ENCODE data around the gene PHLDB2. TPM values are rescaled to one million over a fixed set of nuclear protein-coding genes. Genes with fewer than 3 reads are reported as not detected.

The PHLDB2 gene
- total RNA-seq, 1 donor from 2014 or later: 66.9 TPM

DNA sequence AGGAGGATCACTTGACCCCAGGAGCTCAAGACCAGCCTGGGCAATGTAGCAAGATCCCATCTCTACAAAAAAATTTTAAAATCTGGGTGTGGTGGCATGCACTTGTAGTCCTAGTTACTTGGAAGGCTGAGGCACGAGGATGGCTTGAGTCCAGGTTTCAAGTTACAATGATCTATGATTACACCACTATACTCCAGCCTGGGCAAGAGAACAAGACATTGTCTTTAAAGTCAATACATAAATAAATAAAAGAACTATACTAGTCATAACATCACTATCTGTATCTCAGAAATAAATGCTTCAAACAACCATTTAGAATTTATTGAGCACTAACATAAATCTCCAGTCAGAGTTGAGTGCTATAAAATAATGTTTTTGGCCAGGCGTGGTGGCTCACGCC lies 8.5 kb upstream of the PHLDB2 start:
- DNase-seq (ENCODE audit: low read depth, low spot score): peak; percentile 52

DNA sequence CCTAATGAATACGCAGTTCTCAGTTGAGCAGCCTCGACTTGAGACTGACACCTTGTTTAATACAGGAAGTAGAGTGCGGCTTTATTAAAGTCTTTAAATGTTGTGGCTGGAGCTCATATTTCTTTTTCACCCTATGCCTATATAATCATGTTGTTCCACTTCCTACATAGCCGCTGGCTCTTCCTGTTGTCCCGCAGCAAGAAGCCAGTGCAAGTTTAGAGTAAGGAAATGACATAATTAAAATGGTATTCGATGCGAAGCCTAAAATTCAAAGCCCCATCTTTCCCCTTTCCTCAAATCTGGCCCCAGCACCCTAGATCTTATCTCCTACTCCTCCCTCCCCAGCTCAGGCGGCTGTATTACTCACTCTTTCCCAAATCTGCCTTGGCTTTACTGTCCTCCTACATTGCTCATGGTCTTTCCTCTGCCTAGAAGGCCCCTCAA lies 7.5 kb upstream of the PHLDB2 start:
- DNase-seq (ENCODE audit: low read depth, low spot score): peak; percentile 69

DNA sequence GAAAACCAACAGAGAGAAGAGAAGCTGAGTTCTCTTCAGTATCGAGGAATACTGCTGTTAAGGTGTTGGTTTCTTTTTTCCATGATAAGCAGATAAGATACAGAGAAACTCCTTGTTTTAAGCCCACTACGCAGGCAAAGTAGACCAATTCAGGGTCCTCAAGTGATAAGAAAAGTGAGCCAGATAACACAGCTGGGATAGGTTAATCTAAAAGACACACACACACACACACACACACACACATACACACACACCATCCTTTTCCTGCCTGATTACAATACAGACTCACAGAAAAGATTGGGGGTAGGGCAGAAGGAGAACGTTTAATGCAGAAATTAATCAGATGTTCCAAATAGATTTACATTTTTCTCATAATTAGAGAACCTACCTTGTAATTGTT lies 6.5 kb upstream of the PHLDB2 start:
- peak; percentile 72 for DNase-seq (ENCODE audit: low read depth, low spot score)

DNA sequence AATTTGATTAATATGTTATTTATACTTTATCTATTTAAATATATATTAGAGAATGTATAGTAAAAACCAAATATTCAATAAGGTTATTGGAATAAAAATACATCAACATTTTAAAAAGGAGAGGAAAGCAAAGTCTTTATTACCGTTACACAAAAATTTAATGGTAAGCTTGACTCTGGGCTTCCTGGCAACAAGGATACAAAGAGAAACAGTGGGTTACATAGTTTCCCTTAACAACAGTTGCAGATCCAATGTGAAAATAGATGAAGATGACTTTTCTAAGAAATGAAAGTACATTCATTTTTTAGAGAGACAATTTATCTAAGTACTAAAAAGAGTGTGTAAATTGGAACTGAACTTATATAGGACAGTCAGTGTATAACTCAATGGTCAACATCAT lies 6.0 kb upstream of the PHLDB2 start:
- DNase-seq (ENCODE audit: low read depth, low spot score): no peak

DNA sequence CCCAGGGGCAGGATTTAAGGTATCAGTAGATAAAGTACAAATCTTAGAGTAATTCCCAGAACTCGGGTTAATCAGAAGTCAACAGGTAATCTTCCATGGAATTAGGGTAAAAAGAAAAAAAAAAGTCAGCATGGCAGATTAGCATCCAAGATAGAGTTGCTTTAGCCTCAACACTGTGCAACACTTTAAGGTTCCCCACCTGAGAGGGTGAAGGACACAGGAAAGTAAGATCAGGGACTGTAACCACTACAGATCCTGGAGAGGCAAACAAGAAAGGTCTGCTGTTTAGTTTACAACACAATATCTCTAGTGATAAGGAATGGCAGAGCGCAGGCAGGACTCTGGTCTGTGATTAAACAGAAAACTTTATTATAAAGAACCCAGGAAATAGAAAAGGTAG lies 4.1 kb upstream of the PHLDB2 start:
- no peak for DNase-seq (ENCODE audit: low read depth, low spot score)

DNA sequence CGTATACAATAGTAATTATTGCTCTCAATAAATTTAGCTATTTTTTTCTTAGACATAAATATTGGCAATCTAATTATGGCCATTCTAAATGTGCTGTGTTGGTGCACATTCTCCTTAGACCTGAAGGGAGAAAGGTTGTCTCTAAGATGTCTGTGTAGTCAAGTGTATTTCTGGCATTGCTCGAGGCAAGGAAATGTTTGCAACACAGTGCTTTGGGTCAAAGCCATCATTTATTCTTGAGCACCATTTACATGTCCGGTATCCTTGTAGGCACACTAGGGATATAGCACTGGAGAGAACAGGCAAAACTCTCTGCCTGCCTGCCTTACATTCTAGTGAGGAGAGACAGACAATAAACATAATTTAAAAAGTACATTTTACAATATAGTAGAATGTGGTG lies 2.6 kb upstream of the PHLDB2 start:
- no peak for DNase-seq (ENCODE audit: low read depth, low spot score)

DNA sequence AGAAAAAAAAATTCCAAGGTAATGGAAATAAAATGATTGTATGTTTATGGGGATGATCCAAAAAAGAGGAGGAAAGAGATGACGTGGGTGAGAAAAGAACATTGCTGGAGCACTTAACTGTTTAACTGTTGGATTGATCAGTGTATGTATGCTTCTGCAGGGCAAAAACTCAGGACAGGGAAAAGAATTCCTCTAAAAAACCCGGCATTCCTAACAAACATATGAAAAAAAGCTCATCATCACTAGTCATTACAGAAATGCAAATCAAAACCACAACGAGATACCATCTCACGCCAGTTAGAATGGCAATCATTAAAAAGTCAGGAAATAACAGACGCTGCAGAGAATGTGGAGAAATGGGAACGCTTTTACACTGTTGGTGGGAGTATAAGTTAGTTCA lies 1.6 kb upstream of the PHLDB2 start:
- DNase-seq (ENCODE audit: low read depth, low spot score): no peak

DNA sequence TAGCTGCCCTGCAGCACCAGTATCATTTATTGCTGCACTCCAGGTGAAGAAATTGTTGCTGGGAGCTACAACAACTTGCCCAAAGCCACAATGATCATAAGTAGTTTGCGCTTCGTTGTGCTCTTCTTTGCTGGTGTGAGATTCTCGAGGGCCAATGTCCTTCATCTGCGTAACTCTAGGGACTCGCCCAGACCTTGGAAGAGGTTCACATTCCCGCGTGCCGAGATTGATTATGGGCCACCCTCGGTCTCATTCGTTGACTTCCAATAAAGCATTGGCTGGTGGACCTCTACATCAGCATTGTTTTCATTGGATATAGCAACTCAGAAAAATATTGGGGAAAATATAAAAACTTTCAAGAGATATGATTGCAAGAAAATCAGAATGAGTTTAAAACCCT lies 423 bp upstream of the PHLDB2 start:
- DNase-seq (ENCODE audit: low read depth, low spot score): no peak

DNA sequence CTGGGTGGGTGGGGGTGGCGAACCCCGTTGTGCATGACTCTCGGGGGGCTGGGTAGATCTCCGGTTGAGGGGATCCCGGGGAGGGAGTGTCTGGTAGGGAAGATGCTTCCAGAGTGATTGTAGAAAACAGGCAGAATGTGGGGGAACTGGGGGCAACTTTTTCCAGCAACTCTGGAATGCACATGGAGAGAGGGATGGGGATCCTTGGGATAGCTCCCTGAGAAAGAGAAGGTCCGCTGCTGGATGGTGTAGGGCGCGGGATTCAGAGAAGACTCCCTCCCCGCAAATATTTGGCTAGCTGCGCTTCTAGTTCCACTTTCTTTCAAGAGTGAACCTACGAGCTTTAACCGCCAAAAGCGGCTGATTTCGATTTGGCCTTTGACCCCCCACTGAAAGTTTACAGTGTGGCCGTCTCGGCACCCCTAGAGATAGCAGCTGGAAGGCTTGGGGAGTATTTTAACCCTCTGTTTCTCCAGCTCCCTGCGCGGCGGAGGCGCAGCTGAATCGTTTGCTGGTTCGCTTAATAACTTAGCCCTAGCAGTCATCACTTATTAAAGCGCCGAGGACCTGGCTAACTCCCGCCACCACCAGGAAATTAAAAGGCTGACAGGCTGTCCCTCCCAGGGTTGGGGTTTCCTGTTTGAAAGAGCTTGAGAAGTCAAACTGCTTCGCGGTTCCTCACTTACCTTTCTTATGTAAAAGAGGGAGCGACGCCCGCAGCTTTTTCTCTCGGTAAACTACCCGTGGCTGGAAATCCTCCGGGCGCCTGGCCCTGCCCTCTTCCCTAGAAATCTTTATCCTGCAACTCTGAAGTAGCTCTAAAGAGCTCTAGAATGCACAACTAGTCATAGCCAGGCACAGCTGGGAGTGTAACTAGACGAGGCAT lies 1.2 kb downstream of the PHLDB2 start:
- peak; percentile 75 for DNase-seq (ENCODE audit: low read depth, low spot score)

DNA sequence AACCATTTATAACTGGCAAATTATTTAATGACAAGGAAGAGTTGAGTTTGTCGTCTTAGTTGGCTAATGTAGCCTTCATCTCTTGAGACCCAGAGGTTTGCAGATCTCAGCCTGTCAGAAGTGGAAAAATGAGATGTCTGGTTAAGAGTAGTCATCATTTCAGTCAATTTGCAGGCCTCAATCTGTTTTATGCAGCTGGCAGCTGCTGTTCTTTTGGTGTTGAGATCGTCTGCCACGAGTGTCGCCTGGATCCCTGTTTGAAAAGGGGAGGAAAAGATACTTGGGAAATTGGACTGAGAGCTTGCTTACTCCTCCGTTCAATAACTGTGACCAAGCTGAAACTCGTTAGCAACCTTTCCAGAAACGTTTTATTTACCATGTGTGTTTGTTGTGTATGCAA lies 2.3 kb downstream of the PHLDB2 start:
- no peak for DNase-seq (ENCODE audit: low read depth, low spot score)

DNA sequence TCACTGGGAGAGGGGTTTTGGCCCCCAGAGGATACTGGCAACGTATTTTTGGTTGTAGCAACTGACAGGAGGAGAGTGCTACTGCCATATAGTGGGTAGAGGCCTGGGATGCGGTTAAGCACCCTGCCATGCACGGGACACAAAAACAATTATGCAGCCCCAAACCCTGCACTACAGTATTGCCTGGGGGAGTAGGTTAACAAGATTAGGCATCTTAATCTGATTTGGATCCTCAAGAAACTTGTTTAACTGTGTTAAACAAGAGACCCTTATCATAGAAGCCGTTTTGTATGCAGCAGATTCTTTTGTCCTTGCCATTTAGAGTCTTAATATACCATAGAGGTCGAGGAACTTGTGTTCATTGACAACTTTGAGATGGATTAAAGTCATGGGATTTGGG lies 3.4 kb downstream of the PHLDB2 start:
- DNase-seq (ENCODE audit: low read depth, low spot score): no peak

DNA sequence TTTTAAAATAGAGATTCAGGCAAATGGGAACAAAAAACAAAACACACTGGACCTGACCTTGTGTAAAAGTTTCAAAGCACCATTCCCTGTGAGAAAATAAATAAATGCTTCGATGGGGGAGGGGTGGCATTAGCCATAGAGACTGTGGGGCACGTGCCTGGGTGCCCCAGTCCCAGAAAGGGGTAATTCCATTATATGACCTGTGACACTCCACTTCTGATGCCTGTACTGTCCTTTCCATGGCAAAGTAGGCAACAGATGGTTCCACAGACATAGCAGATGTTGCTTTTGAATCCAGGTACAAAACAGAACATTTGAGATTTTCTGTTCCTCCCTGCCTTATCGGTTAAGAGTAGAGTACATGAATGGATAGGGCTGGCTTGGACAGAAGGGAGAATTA lies 3.9 kb downstream of the PHLDB2 start:
- no peak for DNase-seq (ENCODE audit: low read depth, low spot score)

DNA sequence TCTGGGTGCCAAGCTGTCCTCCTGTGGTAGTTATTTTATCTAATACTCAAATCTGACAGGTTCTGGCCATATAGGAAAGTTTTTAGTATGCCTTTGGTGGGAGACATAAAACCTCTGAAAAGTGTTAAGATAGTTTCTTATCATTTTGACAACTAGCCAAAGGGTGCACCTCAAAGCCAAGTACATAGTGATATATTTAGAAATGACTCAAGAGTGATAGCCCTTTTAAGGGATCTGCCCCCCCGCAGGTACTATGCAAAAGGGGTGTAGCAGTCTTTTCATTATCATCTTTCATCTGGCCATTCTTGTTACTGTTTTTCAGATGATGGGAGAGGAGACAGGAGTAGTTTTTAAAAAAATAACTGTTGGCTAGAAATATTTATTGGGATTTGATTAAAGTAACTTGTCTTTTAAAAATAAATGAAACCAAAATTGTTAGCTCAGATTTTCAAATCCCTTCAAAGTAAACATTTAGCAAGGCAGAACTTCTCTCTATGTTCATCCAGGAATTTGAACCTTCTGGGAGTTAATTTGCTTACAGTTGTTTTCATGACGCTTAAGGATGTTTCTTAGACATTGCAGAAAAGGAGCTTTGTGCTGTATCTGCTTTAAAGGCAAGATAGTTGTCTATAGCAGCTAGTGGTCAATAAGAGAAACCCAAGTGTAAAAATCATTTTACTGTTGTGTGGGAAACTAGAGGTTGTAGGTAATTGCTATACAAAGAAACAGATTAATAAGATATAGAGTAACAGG lies 5.1 kb downstream of the PHLDB2 start:
- DNase-seq (ENCODE audit: low read depth, low spot score): no peak

DNA sequence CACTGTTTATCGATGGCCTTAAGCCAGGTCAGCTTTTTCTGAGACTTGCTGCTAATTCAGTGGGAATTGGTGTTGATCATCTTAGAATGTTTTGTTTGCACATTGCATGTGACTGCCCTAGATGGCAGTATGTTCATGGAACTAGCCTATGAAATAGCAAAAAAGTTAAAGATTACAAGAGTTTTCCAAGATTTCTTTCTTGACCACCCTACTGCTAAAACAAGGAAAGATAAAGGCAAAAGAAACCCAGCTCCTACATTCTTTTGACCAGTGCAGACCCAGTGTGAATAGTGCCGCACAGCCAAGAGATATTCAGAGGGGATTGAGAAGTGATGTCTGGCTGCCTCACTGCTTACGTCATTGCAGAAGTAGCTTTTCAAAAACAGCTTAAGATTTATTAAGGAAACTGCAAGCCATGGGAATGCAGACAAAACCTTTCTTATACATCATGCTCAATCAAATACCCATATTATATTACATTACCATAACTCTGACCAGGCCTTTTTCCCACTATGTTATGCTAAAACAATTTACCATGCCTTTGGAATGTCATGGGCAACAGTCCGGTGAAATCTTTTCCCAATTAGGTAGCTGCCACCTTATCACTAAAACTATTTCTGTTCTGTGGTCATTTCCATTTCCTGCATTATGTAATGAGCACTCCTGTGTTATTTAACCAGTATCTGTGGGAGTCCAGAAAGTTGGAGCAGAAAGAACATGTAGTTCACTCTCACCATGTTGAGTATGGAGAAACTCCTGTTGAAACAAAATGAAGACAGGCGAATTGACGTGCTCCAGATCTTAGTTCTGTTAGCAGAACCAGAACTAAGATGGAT lies 6.0 kb downstream of the PHLDB2 start:
- DNase-seq (ENCODE audit: low read depth, low spot score): peak; percentile 79

DNA sequence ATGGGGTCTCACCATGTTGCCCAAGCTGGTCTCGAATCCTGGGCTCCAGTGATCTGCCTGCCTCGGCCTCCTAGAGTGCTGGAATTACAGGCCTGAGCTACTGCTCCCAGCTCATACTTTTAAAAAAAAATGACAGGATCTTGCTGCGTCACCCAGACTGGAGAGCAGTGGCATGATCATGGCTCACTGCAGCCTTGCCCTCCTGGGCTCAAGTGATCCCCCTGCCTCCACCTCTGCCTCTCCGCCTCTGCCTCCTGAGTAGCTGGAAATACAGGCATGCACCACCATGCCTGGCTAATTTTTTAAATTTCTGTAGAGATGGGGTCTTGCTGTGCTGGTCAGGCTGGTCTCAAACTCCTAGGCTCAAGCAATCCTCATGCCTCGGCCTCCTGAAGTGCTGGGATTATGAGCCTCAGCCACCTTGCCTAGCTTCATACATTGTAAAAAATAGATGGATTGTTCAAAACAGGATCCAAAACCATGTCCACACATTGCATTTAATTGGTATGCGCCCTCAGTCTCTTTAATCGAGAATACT lies 8.9 kb downstream of the PHLDB2 start:
- no peak for DNase-seq (ENCODE audit: low read depth, low spot score)

DNA sequence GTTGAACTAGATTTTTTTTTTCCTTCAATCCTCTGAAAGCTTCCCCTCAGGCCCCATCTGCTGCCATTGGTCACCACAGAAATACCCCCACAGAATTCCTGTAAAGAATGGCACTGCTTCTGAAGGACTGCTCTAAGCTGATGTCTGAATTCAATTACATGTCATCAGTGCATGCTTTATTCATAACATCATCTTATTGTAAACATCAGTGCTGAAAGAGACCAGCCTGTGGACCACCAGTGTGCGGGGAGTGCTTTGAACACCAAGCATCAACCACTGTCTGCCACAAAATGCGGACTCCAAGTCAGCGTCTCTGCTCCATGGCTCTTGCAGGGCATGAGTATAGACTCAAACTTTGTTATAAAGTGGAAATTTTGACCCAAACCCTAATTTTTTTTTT lies 11.6 kb downstream of the PHLDB2 start:
- DNase-seq (ENCODE audit: low read depth, low spot score): no peak

DNA sequence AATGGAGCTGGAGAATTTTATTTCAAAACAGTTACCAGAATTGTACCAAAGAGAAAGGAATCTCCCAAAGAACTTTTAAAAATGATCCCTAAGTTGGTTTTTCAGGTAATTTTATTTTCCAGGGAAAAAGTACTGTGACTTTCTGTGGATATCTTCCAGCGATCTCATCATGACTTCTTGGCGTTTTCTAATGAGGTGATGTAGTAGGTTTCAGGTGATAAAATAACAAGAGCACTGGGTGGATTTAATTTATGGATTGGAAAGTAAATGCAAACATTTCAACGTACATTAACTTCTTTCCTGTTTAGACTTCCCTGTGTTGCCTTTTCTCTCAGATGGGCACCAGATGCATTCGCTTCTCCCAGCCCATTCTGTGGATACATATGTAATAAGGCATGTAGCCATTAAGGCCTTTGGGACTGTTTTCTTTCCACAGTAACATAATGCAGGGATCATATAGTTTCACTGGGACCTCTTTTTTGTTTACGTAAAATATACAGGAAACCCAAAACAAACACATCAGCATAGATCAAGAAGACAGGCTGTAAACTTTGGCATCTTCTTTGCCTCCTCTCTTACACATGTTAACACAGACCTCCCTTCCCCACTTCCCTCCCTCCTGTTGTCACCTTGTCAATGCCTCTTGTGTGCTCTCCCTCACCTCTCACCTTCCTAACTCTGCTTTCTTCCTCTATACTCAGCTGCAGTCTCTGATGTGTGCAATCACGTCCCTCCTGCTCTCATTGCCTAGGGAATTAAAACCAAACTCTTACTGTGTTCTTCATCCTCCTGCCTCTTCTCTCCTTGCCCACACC lies 13.0 kb downstream of the PHLDB2 start:
- DNase-seq (ENCODE audit: low read depth, low spot score): no peak

DNA sequence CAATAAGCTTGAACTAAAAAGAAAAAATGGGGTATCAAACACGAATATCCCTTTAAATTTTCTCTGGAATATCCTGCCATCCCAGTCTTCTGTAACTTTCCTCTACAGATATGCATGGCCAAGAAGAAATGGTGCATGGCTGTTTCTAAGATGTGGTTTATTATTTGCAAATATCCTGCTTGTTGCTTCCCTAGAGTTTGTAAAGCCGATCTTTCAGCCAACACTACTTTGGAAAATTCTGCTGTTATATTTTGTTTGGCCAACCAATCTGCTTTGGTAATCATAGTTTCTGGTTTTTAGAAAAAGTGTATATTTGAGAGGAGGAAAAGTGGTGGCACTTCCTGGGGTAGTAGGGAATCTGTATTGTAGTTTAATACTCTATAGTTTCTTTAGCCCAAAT lies 13.9 kb downstream of the PHLDB2 start:
- no peak for DNase-seq (ENCODE audit: low read depth, low spot score)

DNA sequence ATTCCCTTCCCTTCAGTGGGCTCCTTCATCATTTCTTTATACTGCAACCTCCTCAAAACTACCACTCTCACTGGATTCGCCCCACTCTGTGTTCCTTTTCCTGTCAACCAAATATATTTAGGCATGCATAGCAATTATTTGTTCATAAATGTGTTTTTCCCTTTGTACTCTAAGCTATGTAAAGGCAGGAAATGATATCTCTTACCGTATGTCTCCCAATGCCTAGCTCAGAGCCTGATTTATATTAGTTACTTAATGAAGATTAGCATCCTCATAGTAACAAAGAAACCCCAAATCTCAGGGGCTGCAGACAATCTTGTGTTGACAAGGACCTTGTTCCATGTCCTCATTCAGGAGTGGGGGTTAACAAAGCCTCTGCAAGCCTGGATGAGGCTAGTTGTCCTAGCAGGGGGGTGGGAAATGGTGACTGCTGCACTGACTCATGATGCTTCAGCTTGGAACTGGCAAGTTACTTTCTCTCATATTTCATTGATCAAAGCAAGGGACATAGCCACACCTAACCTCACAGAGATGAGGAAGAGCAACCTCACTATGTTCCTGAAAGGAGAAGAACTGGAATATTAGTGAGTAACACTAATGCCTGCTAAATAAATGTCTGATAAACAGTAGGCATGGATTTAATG lies 15.2 kb downstream of the PHLDB2 start:
- no peak for DNase-seq (ENCODE audit: low read depth, low spot score)

DNA sequence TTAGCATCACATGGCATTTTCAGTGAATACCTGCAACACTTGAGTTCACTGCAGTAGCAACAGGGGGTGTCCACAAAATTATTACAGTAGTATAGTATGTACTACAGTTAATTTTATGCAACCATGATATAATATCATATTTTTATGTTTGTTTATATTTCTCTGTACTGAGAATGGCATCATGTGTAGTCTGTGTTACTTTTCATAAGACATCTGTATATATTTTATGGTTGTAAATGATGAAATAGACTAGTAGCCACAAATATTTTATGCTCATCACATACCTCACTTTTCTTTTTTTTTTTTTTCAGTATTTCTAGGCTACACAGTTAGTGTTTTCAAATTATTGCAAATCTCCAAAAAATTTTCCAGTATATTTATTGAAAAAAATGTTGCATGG lies 22.4 kb downstream of the PHLDB2 start:
- DNase-seq (ENCODE audit: low read depth, low spot score): no peak

Data from pulmonary artery endothelial cell (primary cell).